K562 (cell line): ENCODE measurements around the gene SHROOM3. TPM values are rescaled to one million over a fixed set of nuclear protein-coding genes. Genes with fewer than 3 reads are reported as not detected.

Experiments used
- ATAC-seq: fragments of 200-7000 bp; cut with Tn5 transposase; 3 replicates; pipeline ENCODE4 v1.9.1; 2020; ENCODE audit warnings: moderate library complexity
- BruUV-seq: library from RNA; stranded (reverse); fragments of 400-500 nt; replicated peaks from 2 replicates; lab custom pipeline; 2021; lab: Mats Ljungman, UMichigan
- CTCF ChIA-PET: fragments of 300-600 bp; formaldehyde crosslinking; extraction: SDS; loops from one replicate; lab custom pipeline; 2021; ENCODE audit warnings: low intra/inter-chr PET ratio; lab: Yijun Ruan, JAX
- POLR2A ChIA-PET: fragments of 300-600, 350-650 bp; sonication (Branson Sonifier 250); formaldehyde crosslinking; extraction: SDS; loops from one replicate; lab custom pipeline; 2021; ENCODE audit warnings: antibody characterized with exemption, inconsistent platforms; lab: Yijun Ruan, JAX
- DNase-seq, 4 experiments: peaks; one replicate each; pipeline versions ENCODE4 v3.0.0 to v3.0.0-alpha.2; 2011 to 2018; ENCODE audit warnings: low spot score in 3 of 4, mixed read lengths in 3 of 4; ENCODE audit errors: extremely low read depth in 1 of 4
- FAIRE-seq: peaks from 2 replicates; lab custom pipeline; 2011; peaks lifted over from hg19 to GRCh38; lab: Jason Lieb, UNC
- H2AFZ ChIP-seq: 2 replicates; pipeline ENCODE4 v1.6.0; 2011; ENCODE audit warnings: low read depth, low read length, control low read depth, inconsistent platforms
- H3K27ac ChIP-seq: fragments of 200-600 bp; 3 replicates; pipeline ENCODE4 v1.8.0; 2011; ENCODE audit warnings: low read depth, mild to moderate bottlenecking, control low read depth, inconsistent platforms, low read length, moderate library complexity, mixed read lengths; ENCODE audit errors: extremely low read depth
- H3K27me3 ChIP-seq, 2 experiments: fragments of 300-600 bp in 1 of 2; 2 replicates in 1 of 2; 3 replicates in 1 of 2; pipeline versions ENCODE4 v1.6.0 to v1.8.0; 2011; ENCODE audit warnings: inconsistent platforms in 2 of 2, low read length in 2 of 2, mild to moderate bottlenecking in 1 of 2, mixed read lengths in 1 of 2, moderate library complexity in 1 of 2; ENCODE audit not compliant: control insufficient read depth in 2 of 2, insufficient read depth in 2 of 2
- H3K36me3 ChIP-seq: fragments of 300-600 bp; 3 replicates; pipeline ENCODE4 v1.8.0; 2011; ENCODE audit warnings: mild to moderate bottlenecking, low read length, inconsistent platforms; ENCODE audit not compliant: control insufficient read depth, insufficient read depth
- H3K4me1 ChIP-seq, 2 experiments: fragments of 200-600 bp in 1 of 2; replicated peaks in 1 of 2; 2 replicates in 1 of 2; 3 replicates in 1 of 2; pipeline versions ENCODE4 v1.5.1 to v1.8.0; 2011; ENCODE audit warnings: inconsistent platforms in 2 of 2, low read length in 2 of 2, mild to moderate bottlenecking in 1 of 2, mixed read lengths in 1 of 2, moderate library complexity in 1 of 2; ENCODE audit not compliant: control insufficient read depth in 2 of 2, insufficient read depth in 2 of 2
- H3K4me2 ChIP-seq: 2 replicates; pipeline ENCODE4 v1.6.1; 2011; ENCODE audit warnings: low read length, control low read depth, inconsistent platforms, mixed read lengths; ENCODE audit not compliant: insufficient read depth
- H3K4me3 ChIP-seq: fragments of 200-600 bp; sonication (generic), shearing (Covaris generic); 2 replicates; pipeline ENCODE4 v1.5.1; 2016; ENCODE audit warnings: control low read depth, inconsistent platforms
- H3K79me2 ChIP-seq: fragments of 200-600 bp; 3 replicates; pipeline ENCODE4 v1.8.0; 2011; ENCODE audit warnings: low read length, inconsistent platforms; ENCODE audit not compliant: control insufficient read depth, insufficient read depth
- H3K9ac ChIP-seq, 2 experiments: 2 replicates each; pipeline versions ENCODE4 v1.6.0 to v1.6.1; 2011; ENCODE audit warnings: low read depth in 2 of 2, low read length in 2 of 2, control low read depth in 1 of 2, inconsistent platforms in 1 of 2, mild to moderate bottlenecking in 1 of 2, mixed read lengths in 1 of 2; ENCODE audit not compliant: insufficient read depth in 1 of 2
- H3K9me1 ChIP-seq: one replicate; pipeline ENCODE4 v1.6.0; 2011; ENCODE audit warnings: inconsistent platforms, mild to moderate bottlenecking, low read length, moderate library complexity; ENCODE audit not compliant: control insufficient read depth, insufficient read depth
- H3K9me3 ChIP-seq: replicated peaks from 2 replicates; pipeline ENCODE4 v1.5.1; 2011; ENCODE audit warnings: low read depth, low read length, inconsistent platforms; ENCODE audit not compliant: control insufficient read depth, insufficient read depth
- H4K20me1 ChIP-seq: replicated peaks from 2 replicates; pipeline ENCODE4 v1.6.1; 2011; ENCODE audit warnings: low read length, inconsistent platforms, mixed read lengths; ENCODE audit not compliant: control insufficient read depth, insufficient read depth
- ATF7 ChIP-seq: fragments of 450-650 bp; IDR thresholded peaks from 2 replicates; pipeline ENCODE4 v1.7.1; 2014; ENCODE audit warnings: mild to moderate bottlenecking, moderate library complexity
- CBX3 ChIP-seq, 2 experiments: IDR thresholded peaks; 1 replicate in 1 of 2; 2 replicates in 1 of 2; pipeline ENCODE4 v1.6.1; 2012; ENCODE audit warnings: inconsistent platforms in 2 of 2, low read length in 2 of 2, borderline replicate concordance in 1 of 2, control low read depth in 1 of 2
- CCNT2 ChIP-seq: IDR thresholded peaks from 2 replicates; pipeline ENCODE4 v1.6.1; 2011; ENCODE audit warnings: borderline replicate concordance, low read depth, mild to moderate bottlenecking, moderate library complexity, mixed read lengths, low read length; ENCODE audit not compliant: insufficient read length; ENCODE audit errors: extremely low read depth
- HDAC6 ChIP-seq: IDR thresholded peaks from 2 replicates; pipeline ENCODE4 v1.6.1; 2012; ENCODE audit warnings: low read depth, mild to moderate bottlenecking, control low read depth, inconsistent platforms, low read length, moderate library complexity
- PHTF2 ChIP-seq: fragments of 250-450 bp; sonication (Bioruptor Pico); IDR thresholded peaks from 2 replicates; pipeline ENCODE4 v1.5.0; 2021; ENCODE audit warnings: mild to moderate bottlenecking
- RBFOX2 ChIP-seq: fragments of 200-400 bp; formaldehyde crosslinking; IDR thresholded peaks from 2 replicates; pipeline ENCODE4 v1.6.1; 2017; ENCODE audit warnings: low read depth, mild to moderate bottlenecking, low read length, moderate library complexity
- RBM39 ChIP-seq: fragments of 200-400 bp; formaldehyde crosslinking; optimal IDR thresholded peaks from 2 replicates; pipeline ENCODE3; 2018; ENCODE audit warnings: low read depth, low read length
- SPI1 ChIP-seq: IDR thresholded peaks from 2 replicates; pipeline ENCODE4 v1.6.1; 2011; ENCODE audit warnings: low read depth, low read length, control low read depth, borderline replicate concordance
- SUPT5H ChIP-seq: fragments of 450-650 bp; IDR thresholded peaks from 2 replicates; pipeline ENCODE4 v1.6.1; 2016
- TEAD2 ChIP-seq: fragments of 450-650 bp; IDR thresholded peaks from 2 replicates; pipeline ENCODE4 v1.6.1; 2016; ENCODE audit warnings: missing genetic modification characterization, control low read depth, missing compliant biosample characterization
- ZEB2 ChIP-seq: fragments of 450-650 bp; IDR thresholded peaks from 2 replicates; pipeline ENCODE4 v1.6.1; 2016
- ZNF146 ChIP-seq: IDR thresholded peaks from one replicate; pipeline ENCODE4 v1.6.1; 2018; ENCODE audit warnings: missing compliant biosample characterization; ENCODE audit not compliant: unreplicated experiment
- ZNF311 ChIP-seq: fragments of 250-450 bp; sonication (Bioruptor Pico); IDR thresholded peaks from 2 replicates; pipeline ENCODE4 v1.4.0; 2020; ENCODE audit warnings: mild to moderate bottlenecking, moderate library complexity
- ZNF507 ChIP-seq: conservative IDR thresholded peaks from 2 replicates; pipeline ENCODE4 v1.6.1; 2017; ENCODE audit warnings: missing genetic modification characterization, missing compliant biosample characterization
- WGBS: fragments of 100-300 bp; shearing (Covaris generic); methylation state at CpG from one replicate; pipeline ENCODE4 v1.1.6; 2016; ENCODE audit warnings: low coverage, mixed read lengths; ENCODE audit not compliant: insufficient coverage; ENCODE audit errors: missing lambda C conversion rate; 5-methylcytosine and 5-hydroxymethylcytosine counted together
- in situ Hi-C: fragments of 300-500 bp; cut with MboI; formaldehyde crosslinking; loops from 4 replicates; pipeline ENCODE4 v1.15.0; 2018; ENCODE audit warnings: inconsistent platforms, mixed read lengths
- intact Hi-C: fragments of 100-400 bp; cut with micrococcal nuclease; formaldehyde crosslinking; loops from 2 replicates; pipeline ENCODE4 v1.14.2; 2022
- polyA plus RNA-seq, 8 experiments: library from polyadenylated mRNA; depleted of rRNA in 4 of 8; stranded (reverse) in 5 of 8; unstranded in 3 of 8; fragments of >200 nt; fragmentation: Nextera tagmentation in 2 of 8; fragmentation: Illumina TruSeq in 1 of 8; extraction: Ambion mirVana in 2 of 8; extraction: Trizol in 1 of 8; gene quantifications; 2 replicates each; pipeline versions ENCODE4 v1.2.1 to v1.2.3, GENCODE V29; 2011 to 2014; ENCODE audit warnings: inconsistent platforms in 1 of 8, missing spikeins in 1 of 8
- total RNA-seq, 7 experiments: library from RNA; depleted of rRNA in 6 of 7; stranded (reverse); fragments of >200 nt in 6 of 7; fragmentation: Illumina TruSeq in 2 of 7; extraction: Trizol in 2 of 7; gene quantifications; 2 replicates each; pipeline versions ENCODE4 v1.2.1 to v1.2.3, GENCODE V29; 2011 to 2021; ENCODE audit warnings: low replicate concordance in 1 of 7
- TF ChIP-seq, protein P1 (sequence below): fragments of 250-450 bp; sonication (Bioruptor Pico); IDR thresholded peaks from 2 replicates; pipeline ENCODE4 v1.8.0; 2021; ENCODE audit warnings: moderate library complexity, mild to moderate bottlenecking, inconsistent platforms
- TF ChIP-seq, protein P2 (sequence below): fragments of 200-400 bp; formaldehyde crosslinking; IDR thresholded peaks from 2 replicates; pipeline ENCODE4 v1.6.1; 2017; ENCODE audit warnings: mild to moderate bottlenecking, low read depth, low read length, moderate library complexity
- TF ChIP-seq, protein P3 (sequence below): fragments of 450-650 bp; IDR thresholded peaks from 2 replicates; pipeline ENCODE4 v1.7.1; 2018; ENCODE audit warnings: mild to moderate bottlenecking, low read depth; ENCODE audit not compliant: partially characterized antibody
- TF ChIP-seq, protein P4 (sequence below): fragments of 250-450 bp; sonication (Bioruptor Pico); IDR thresholded peaks from 2 replicates; pipeline ENCODE4 v1.9.0; 2021; ENCODE audit warnings: mild to moderate bottlenecking

Gene SHROOM3
- total and polyA plus RNA-seq, 9 of the 15 experiments (the other 6 are each of a cell fraction or from before 2014, with no cell fraction given): 0.01 to 0.07 TPM; not detected in 7

DNA sequence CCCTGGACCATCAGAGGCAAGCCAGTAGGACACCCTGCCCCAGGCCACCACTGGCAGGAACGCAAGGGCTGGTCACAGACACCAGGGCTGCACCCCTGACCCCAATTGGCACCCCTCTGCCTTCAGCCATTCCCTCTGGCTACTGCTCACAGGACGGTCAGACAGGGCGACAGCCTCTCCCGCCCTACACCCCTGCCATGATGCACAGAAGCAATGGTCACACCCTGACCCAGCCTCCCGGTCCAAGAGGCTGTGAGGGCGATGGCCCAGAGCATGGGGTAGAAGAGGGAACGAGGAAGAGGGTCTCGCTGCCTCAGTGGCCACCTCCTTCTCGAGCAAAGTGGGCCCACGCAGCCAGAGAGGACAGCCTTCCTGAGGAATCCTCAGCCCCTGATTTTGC is 319.4 kb downstream of the SHROOM3 start:
- Histone ChIP-seq H4K20me1 (no peaks in the 10 kb centered on the region), H3K36me3 (no peaks in the 10 kb centered on the region), H3K27ac (no peak overlapping the region), H3K79me2 (no peaks in the 10 kb centered on the region), H3K4me1 (no peaks in the 10 kb centered on the region), H3K9me1 (no peaks in the 10 kb centered on the region), H2AFZ (no peak overlapping the region), H3K9ac (no peak overlapping the region), H3K27me3 (peaks cover 6 to 25% of the 10 kb centered on the region in 2 experiments), H3K4me3 (no peak overlapping the region), H3K4me2 (no peak overlapping the region), H3K9me3 (no peaks in the 10 kb centered on the region)
- in situ Hi-C loops (loop anchor here (10.0 kb wide), 1 partner anchor 320 kb away; the partner anchor contains the start of gene SHROOM3), intact Hi-C loops (no loop called here)
- ATAC-seq (no peak), FAIRE-seq (no peak), DNase-seq (no peak)
- no peak for TF ChIP-seq CBX3 (IDR thresholded peaks at IDR 0.05; ENCODE audit: borderline replicate concordance in 1 of 2, low read length in 2 of 2)
- no peak for TF ChIP-seq PHTF2 (CRISPR knock-in tag)
- TF ChIP-seq ZEB2: no peak
- TF ChIP-seq ZNF146: no peak
- TF ChIP-seq, protein P1, sequence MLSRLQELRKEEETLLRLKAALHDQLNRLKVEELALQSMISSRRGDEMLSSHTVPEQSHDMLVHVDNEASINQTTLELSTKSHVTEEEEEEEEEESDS (CRISPR knock-in tag): no peak
- TF ChIP-seq ZNF507 (tag): no peak
- no peak for TF ChIP-seq SUPT5H
- no peak for TF ChIP-seq CCNT2
- TF ChIP-seq, protein P2, sequence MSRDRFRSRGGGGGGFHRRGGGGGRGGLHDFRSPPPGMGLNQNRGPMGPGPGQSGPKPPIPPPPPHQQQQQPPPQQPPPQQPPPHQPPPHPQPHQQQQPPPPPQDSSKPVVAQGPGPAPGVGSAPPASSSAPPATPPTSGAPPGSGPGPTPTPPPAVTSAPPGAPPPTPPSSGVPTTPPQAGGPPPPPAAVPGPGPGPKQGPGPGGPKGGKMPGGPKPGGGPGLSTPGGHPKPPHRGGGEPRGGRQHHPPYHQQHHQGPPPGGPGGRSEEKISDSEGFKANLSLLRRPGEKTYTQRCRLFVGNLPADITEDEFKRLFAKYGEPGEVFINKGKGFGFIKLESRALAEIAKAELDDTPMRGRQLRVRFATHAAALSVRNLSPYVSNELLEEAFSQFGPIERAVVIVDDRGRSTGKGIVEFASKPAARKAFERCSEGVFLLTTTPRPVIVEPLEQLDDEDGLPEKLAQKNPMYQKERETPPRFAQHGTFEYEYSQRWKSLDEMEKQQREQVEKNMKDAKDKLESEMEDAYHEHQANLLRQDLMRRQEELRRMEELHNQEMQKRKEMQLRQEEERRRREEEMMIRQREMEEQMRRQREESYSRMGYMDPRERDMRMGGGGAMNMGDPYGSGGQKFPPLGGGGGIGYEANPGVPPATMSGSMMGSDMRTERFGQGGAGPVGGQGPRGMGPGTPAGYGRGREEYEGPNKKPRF: no peak
- no peak for TF ChIP-seq RBM39
- TF ChIP-seq SPI1: no peak
- no peak for TF ChIP-seq ATF7
- TF ChIP-seq, protein P3, sequence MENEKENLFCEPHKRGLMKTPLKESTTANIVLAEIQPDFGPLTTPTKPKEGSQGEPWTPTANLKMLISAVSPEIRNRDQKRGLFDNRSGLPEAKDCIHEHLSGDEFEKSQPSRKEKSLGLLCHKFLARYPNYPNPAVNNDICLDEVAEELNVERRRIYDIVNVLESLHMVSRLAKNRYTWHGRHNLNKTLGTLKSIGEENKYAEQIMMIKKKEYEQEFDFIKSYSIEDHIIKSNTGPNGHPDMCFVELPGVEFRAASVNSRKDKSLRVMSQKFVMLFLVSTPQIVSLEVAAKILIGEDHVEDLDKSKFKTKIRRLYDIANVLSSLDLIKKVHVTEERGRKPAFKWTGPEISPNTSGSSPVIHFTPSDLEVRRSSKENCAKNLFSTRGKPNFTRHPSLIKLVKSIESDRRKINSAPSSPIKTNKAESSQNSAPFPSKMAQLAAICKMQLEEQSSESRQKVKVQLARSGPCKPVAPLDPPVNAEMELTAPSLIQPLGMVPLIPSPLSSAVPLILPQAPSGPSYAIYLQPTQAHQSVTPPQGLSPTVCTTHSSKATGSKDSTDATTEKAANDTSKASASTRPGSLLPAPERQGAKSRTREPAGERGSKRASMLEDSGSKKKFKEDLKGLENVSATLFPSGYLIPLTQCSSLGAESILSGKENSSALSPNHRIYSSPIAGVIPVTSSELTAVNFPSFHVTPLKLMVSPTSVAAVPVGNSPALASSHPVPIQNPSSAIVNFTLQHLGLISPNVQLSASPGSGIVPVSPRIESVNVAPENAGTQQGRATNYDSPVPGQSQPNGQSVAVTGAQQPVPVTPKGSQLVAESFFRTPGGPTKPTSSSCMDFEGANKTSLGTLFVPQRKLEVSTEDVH: no peak
- TF ChIP-seq HDAC6: no peak
- no peak for TF ChIP-seq TEAD2
- TF ChIP-seq, protein P4, sequence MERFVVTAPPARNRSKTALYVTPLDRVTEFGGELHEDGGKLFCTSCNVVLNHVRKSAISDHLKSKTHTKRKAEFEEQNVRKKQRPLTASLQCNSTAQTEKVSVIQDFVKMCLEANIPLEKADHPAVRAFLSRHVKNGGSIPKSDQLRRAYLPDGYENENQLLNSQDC (CRISPR knock-in tag): no peak
- no peak for TF ChIP-seq ZNF311 (CRISPR knock-in tag)
- no peak for TF ChIP-seq RBFOX2
- 1% methylated on average over 9 of the region's 10 CpGs for WGBS
- ChIA-PET CTCF (interaction anchor here (0.7 kb wide), 1 partner anchor 1169 kb away, joined by 3 read pairs; no protein-coding TSS in a partner anchor), POLR2A (no interaction called here)
- BruUV-seq: no TSS peak
